Measurements from ENCODE around the gene DIP2C.

DNA sequence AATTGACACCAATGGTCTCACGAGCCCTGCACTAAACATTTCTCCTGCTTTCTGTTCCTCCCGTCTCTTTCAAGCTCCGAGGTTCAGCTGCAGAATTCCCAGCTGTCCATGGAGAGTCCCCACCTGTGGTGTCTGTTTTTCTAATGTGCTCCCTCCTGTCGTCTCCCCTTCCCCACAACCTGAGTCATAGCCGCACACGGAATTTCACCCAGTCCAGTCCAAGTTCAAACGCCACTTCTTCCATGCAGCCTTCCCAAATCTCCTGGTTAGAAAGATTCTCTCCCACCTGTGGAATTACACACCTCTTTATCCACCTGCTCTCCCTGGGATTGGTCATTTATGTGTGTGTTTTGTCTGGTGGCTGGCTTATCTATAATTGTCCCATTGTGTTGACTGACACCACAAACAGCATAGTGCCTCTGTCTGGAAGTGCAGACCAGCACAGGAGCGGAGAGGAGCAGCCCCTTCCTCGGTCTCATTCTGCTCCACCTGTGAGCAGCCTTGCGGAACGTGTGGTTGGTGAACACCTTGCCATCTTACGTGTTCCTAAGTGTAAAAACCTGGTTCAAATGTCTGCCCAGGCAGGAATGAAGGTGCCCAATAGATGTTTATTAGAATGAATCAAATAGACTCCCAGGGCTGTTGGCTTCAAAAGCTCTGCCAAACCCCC lies 3.3 kb upstream of the DIP2C start:
- TF ChIP-seq CTCF (IDR thresholded peaks at IDR 0.05) (no peak), POLR2A (IDR thresholded peaks at IDR 0.05) (no peak), POLR2AphosphoS5 (IDR thresholded peaks at IDR 0.05) (no peak)

Data from prostate gland (tissue), 2 donors.